ENCODE measurements around the gene PIP5K1A. TPM values are rescaled to one million over a fixed set of nuclear protein-coding genes. Genes with fewer than 3 reads are reported as not detected.
A peak's percentile ranks its signal among the peaks of the same experiment; 100 is the strongest.
"Not testable (repeated sequence)": the region's sequence is repeated elsewhere in the genome, so short reads cannot be mapped to it uniquely, and the experiment has no call there.

Gene PIP5K1A
- polyA plus RNA-seq, 6 donors from 2014 or later, result 17.0 to 22.9 (median 19.7) TPM

DNA sequence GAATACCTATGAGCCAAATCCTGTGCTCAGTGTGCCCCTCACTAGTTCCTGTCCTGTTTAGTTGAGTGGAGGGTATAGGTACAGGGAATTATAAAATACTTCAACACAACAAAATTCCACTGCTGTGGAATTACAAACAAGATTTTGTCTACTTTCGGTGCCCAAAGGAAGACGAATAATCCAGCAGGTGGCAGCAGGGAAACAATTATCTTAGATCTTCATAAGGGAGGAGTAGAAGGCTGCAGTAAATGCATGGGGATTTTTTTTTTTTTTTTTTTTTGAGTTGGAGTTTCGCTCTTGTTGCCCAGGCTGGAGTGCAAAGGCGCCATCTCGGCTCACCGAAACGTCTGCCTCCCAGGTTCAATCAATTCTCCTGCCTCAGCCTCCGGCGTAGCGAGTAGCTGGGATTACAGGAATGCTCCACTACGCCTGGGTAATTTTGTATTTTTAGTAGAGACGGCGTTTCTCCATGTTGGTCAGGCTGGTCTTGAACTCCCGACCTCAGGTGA is 2.0 kb upstream of the PIP5K1A start:
- DNase-seq (peak; percentile 48), ATAC-seq (ENCODE audit: low read depth in 2 of 2) (peak; percentile 21 to 27)
- Mint-ChIP-seq H3K36me3 (peaks cover 0 to 9% of the 10 kb centered on the region in 2 donors), H3K27me3 (peaks cover 0 to 5% (median 0%) of the 10 kb centered on the region in 3 donors), H3K4me1 (peaks cover 29 to 33% (median 29%) of the 10 kb centered on the region in 3 donors), H3K4me3 (peak overlapping the region in 6 of 8 donors; percentile 20 to 78 (median 56)), H3K9me3 (no peaks in the 10 kb centered on the region), H3K27ac (peak overlapping the region in 1 of 6 donors; percentile 24)

DNA sequence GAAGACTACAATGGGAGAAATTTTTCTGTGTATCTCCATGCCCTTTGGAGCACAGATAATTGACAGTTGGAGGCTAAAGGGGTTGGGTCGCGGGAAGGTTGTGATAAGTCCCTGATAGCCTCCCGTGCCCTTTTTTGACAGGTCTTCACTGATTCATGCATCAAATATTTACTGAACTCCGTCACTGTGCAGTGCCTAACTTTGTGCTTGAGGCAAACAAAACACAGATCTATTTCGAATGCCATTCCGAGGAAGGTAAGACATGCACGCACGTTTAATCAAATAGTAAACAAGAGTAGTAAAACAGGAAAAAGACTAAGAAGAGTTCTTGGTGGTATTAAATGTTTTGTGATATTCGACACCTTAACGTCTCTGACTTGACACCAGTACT is 494 bp upstream of the PIP5K1A start:
- ATAC-seq (ENCODE audit: low read depth in 2 of 2) (no peak), DNase-seq (no peak)
- no peaks in the 10 kb centered on the region for H3K9me3 Mint-ChIP-seq
- H3K27ac Mint-ChIP-seq, result peak overlapping the region; percentile 94 to 99 (median 98)
- H3K4me3 Mint-ChIP-seq, result peak overlapping the region; percentile 93 to 100 (median 98)
- peaks cover 0 to 5% (median 0%) of the 10 kb centered on the region in 3 donors for H3K27me3 Mint-ChIP-seq
- H3K4me1 Mint-ChIP-seq, result peaks cover 34 to 44% (median 40%) of the 10 kb centered on the region in 3 donors
- H3K36me3 Mint-ChIP-seq, result peaks cover 0 to 9% of the 10 kb centered on the region in 2 donors

DNA sequence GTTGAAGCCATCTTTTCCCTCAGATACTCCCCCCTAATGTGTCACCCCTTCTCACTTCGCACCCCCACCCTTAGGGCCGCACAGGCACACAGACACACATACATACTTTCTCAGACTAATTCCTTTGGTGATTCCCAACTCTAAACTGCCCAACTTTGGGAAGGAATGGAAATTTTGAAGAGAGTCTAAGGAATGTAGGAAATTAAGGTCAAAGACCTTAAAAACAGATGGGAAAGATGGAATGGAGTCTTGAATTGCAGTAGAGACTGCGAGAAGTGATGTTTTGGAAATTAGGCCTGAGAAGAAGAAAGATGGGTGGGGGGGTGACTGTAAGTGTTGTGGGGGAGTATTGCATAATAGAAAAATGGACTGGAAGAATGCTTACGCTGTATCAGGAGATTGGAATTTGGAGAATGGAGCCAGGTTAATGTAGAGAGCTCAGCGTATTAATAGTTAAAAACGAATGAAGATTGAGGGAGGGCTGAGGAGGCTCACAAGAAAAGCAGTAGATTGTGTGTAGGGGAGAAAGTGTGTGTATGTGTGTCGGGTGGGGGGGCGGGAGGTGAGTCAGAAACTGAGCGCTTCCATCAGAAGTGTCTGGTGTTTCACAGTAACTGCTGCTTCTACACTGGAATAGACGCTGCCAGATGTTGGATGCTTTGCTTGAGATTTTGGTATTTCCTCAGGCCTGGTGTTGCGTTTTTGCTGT is 1.7 kb downstream of the PIP5K1A start:
- ATAC-seq (ENCODE audit: low read depth in 2 of 2) (no peak), DNase-seq (no peak)
- H3K36me3 Mint-ChIP-seq, result peaks cover 0 to 9% of the 10 kb centered on the region in 2 donors
- peak overlapping the region; percentile 24 to 99 (median 98) for H3K27ac Mint-ChIP-seq
- no peaks in the 10 kb centered on the region for H3K27me3 Mint-ChIP-seq
- H3K4me1 Mint-ChIP-seq, result peaks cover 34 to 54% (median 52%) of the 10 kb centered on the region in 3 donors
- H3K9me3 Mint-ChIP-seq, result no peaks in the 10 kb centered on the region
- H3K4me3 Mint-ChIP-seq, result peak overlapping the region; percentile 93 to 100 (median 98)

DNA sequence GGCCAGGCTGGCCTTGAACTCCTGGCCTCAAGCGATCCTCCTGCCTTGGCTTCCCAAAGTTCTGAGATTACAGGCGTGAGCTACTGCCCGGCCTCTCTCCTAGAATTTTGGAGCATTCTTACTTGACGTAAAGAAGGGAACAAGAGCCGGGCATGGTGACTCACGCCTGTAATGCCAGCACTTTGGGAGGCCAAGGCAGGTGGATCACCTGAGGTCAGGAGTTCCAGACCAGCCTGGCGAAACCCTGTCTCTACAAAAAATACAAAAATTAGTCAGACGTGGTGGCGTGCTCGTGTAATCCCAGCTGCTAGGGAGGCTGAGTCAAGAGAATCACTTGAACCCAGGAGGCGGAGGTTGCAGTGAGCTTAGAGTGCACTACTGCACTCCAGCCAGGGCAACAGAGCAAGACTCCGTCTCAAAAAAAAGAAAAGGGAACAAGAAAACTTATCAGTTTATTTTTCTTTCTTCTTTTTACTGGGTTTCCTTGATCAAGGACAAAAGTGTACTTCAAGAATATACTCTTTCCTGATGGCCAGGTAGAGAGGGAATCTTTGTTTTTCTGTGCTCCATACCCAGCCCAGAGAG is 7.1 kb downstream of the PIP5K1A start:
- ATAC-seq (ENCODE audit: low read depth in 2 of 2); H3K27me3 Mint-ChIP-seq; DNase-seq; H3K36me3 Mint-ChIP-seq; H3K9me3 Mint-ChIP-seq; H3K4me3 Mint-ChIP-seq: not testable (repeated sequence)
- H3K27ac Mint-ChIP-seq, result peak overlapping the region in 2 of 6 donors; percentile 21 to 28
- H3K4me1 Mint-ChIP-seq, result peaks cover 8 to 34% (median 34%) of the 10 kb centered on the region in 3 donors

DNA sequence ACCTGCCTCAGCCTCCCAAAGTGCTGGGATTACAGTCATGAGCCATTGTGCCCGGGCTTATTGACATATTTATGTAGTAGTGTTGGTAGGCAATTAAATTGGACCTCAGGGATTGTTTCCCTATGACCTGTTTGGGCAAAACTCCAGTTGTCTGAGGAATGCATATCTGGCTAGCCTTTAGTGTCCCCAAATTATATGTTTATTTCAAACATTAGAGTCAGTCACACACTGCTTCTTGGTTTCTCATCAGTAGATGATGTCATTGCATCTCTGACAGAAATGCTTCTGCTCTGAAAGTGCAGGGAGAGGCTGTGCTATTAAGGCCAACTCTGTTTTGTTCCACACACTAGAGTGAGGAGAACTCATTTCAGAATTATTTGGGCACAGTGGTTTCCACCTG is 12.5 kb downstream of the PIP5K1A start:
- no peak for DNase-seq
- Mint-ChIP-seq H3K4me1 (peaks cover 12 to 25% (median 17%) of the 10 kb centered on the region in 3 donors), H3K4me3 (no peak overlapping the region), H3K27me3 (no peaks in the 10 kb centered on the region), H3K27ac (no peak overlapping the region), H3K9me3 (no peaks in the 10 kb centered on the region), H3K36me3 (no peaks in the 10 kb centered on the region)
- no peak for ATAC-seq (ENCODE audit: low read depth in 2 of 2)

DNA sequence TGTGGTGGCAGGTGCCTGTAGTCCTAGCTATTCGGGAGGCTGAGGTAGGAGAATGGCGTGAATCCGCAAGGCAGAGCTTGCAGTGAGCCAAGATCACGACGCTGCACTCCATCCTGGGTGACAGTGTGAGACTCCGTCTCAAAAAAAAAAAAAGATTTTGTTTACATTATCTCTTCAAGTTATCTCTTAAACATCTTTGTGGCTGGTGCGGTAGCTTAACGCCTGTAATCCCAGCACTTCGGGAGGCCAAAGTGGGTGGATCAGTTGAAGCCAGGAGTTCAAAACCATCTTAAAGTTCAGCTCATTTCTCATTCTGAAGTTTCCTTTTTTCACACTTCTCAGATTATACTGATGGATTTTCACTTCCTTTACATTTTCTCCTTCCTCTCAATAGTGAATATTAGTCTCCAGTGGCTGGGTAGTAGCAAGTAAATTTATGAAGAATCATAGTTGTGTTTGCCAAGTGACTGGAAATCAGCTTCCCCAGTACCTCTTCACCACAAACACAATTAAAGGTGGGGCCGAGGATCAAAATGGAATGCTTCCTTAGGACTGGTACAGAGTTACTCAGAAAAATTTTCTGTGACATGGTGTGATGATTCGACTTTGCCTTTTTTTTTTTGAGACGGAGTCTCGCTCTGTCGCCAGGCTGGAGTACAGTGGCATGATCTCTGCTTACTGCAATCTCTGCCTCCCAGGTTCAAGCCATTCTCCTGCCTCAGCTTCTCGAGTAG is 13.8 kb downstream of the PIP5K1A start:
- ATAC-seq (ENCODE audit: low read depth in 2 of 2), result no peak
- no peaks in the 10 kb centered on the region for H3K9me3 Mint-ChIP-seq
- no peaks in the 10 kb centered on the region for H3K36me3 Mint-ChIP-seq
- no peak for DNase-seq
- peak overlapping the region in 1 of 8 donors; percentile 66 for H3K4me3 Mint-ChIP-seq
- peak overlapping the region in 4 of 6 donors; percentile 35 to 69 (median 56) for H3K27ac Mint-ChIP-seq
- H3K4me1 Mint-ChIP-seq, result peaks cover 13 to 21% (median 20%) of the 10 kb centered on the region in 3 donors
- no peaks in the 10 kb centered on the region for H3K27me3 Mint-ChIP-seq

DNA sequence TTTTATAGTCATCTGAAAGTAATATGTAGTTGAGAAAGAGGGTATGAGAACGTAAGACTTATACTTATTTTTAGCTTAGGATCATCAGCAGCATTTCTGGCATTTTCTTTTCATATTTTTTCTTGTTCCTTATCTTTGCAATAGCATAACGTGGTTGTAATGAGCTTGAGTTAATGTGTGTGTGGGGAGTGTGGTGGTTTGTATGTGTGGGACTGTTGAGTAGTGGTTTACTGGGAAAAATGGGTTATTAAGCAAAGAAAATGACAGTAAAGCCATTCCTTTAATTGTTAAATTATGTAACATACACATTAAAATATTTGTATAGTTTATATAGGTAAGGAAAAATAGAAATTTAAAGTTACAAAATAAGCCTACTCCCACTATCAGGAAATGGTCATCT is 15.2 kb downstream of the PIP5K1A start:
- Mint-ChIP-seq H3K4me3 (peak overlapping the region in 1 of 8 donors; percentile 13), H3K27ac (peak overlapping the region in 4 of 6 donors; percentile 10 to 84 (median 46)), H3K36me3 (no peaks in the 10 kb centered on the region), H3K4me1 (peaks cover 13 to 20% (median 18%) of the 10 kb centered on the region in 3 donors), H3K9me3 (no peaks in the 10 kb centered on the region), H3K27me3 (no peaks in the 10 kb centered on the region)
- DNase-seq, result no peak
- no peak for ATAC-seq (ENCODE audit: low read depth in 2 of 2)

DNA sequence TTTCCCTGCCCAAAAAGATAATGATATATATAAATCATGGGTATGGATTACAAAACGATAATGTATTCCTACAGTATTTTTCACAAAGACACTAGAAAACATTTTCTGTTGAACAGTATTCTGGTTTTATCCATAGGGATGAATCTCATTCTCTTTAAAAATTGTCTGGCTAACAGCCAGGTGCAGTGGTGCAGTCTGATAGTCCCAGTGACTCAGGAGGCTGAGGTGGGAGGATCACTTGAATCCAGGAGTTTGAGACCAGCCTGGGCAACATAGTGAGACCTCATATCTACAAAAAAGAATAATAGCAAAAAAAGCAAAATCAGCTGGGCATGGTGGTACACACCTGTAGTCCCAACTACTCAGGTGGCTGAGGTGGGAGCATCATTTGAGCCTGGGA is 23.3 kb downstream of the PIP5K1A start:
- no peaks in the 10 kb centered on the region for H3K9me3 Mint-ChIP-seq
- no peaks in the 10 kb centered on the region for H3K27me3 Mint-ChIP-seq
- H3K36me3 Mint-ChIP-seq, result peaks cover 0 to 6% of the 10 kb centered on the region in 2 donors
- ATAC-seq (ENCODE audit: low read depth in 2 of 2) (no peak), DNase-seq (no peak)
- no peak overlapping the region for H3K4me3 Mint-ChIP-seq
- H3K27ac Mint-ChIP-seq, result peak overlapping the region in 1 of 6 donors; percentile 95
- peaks cover 2 to 11% (median 2%) of the 10 kb centered on the region in 3 donors for H3K4me1 Mint-ChIP-seq

DNA sequence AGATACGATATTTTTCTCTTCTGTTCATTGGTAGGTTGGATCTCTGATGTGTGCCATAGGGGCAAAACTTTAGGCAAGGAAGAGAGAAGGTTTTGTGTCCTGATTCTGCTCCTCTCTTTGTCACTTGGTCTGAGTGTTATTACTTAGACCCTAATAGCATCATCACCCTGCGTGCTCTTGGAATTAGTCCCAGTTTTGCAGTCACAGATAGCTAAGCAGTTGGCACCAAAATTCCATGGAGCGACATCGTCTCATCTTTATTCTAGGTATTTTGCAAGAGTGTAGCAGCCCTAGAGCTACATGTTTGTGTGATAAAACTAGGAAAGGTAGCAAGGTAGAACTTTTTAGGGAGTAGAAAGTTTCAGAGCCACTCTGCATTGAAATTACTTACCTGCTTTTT is 23.8 kb downstream of the PIP5K1A start:
- H3K27ac Mint-ChIP-seq, result peak overlapping the region in 1 of 6 donors; percentile 54
- no peak for ATAC-seq (ENCODE audit: low read depth in 2 of 2)

DNA sequence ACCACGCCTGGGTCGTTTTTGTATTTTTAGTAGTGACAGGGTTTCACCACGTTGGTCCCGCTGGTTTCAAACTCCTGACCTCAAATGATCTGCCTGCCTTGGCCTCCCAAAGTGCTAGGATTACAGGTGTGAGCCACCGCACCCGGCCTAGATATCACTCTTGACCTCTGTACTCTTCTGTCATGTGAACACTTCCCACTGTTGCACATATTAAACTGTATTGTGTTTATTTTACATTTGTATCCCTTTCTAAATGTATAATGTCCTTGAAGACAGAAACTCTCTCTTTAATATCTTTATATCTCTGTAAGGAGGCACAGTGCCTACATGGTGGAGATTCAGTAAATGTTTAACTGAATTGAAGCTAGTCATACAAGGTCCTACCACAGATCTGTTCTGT is 36.9 kb downstream of the PIP5K1A start:
- Mint-ChIP-seq H3K4me1 (peaks cover 9 to 14% (median 11%) of the 10 kb centered on the region in 3 donors), H3K36me3 (peaks cover 35 to 54% of the 10 kb centered on the region in 2 donors), H3K4me3 (no peak overlapping the region), H3K27me3 (no peaks in the 10 kb centered on the region), H3K9me3 (no peaks in the 10 kb centered on the region), H3K27ac (peak overlapping the region in 2 of 6 donors; percentile 6 to 20)
- ATAC-seq (ENCODE audit: low read depth in 2 of 2), result no peak
- DNase-seq, result no peak

More for the DNA sequence above, 23.8 kb downstream of the PIP5K1A start:
- Mint-ChIP-seq H3K27me3 (no peaks in the 10 kb centered on the region), H3K4me1 (peaks cover 0 to 10% (median 2%) of the 10 kb centered on the region in 3 donors), H3K36me3 (peaks cover 0 to 6% of the 10 kb centered on the region in 2 donors), H3K9me3 (no peaks in the 10 kb centered on the region), H3K4me3 (no peak overlapping the region)
- no peak for DNase-seq

DNA sequence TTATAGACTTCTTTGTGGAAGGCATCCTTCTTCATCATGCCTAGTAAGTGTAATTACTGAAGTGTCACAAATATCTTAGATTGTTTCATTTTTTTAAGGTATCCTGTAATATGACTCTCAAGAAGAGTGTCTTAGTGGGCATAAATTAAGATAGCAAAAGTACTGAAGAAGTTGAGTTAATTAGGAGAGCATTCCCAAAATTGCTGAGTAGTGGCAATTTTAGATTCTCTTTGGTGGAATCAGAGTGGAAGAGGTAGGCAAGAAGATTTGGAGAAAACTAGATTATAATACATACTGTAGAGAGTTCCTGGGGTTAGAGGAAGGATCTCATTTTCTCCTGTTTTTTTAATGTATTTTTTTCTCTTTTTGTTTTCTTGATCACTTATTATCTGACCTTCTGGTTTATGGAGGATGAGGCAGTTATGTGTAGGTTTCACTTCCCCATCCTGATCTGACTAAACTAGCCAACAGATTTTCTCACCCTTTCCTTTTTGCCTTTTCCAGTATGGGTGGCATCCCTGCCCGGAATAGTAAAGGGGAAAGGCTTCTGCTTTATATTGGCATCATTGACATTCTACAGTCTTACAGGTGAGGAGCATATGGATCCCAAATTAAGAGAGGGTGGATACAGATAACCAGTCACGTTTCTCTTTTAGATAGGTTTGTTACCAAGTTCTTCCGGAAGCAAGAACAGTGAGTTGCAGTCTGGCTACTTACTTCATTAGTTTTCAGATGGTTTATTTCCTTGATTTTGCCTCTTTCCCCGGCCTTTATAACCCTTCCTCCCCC is 39.5 kb downstream of the PIP5K1A start:
- peak; percentile 3 for DNase-seq
- peak in 1 of 2 donors; percentile 43 for ATAC-seq (ENCODE audit: low read depth in 2 of 2)
- Mint-ChIP-seq H3K36me3 (peaks cover 39 to 52% of the 10 kb centered on the region in 2 donors), H3K27me3 (no peaks in the 10 kb centered on the region), H3K27ac (peak overlapping the region in 4 of 6 donors; percentile 47 to 91 (median 60)), H3K4me3 (peak overlapping the region in 1 of 8 donors; percentile 57), H3K4me1 (peaks cover 9 to 17% (median 11%) of the 10 kb centered on the region in 3 donors), H3K9me3 (no peaks in the 10 kb centered on the region)

DNA sequence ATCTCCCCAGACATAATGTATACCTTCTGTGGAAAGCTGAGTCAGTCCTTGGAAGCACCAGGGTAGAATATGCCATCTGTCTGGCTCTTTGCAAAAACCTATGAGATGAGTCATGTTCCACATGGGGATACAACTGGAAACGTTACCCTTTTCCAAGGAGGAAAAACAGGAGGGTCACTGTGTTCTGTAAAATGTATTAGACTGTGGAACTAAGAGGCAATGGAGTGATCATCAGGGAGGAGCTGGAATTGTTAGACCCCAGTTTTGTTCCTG is 40.1 kb downstream of the PIP5K1A start:
- Mint-ChIP-seq H3K27me3 (no peaks in the 10 kb centered on the region), H3K4me3 (peak overlapping the region in 1 of 8 donors; percentile 57), H3K4me1 (peaks cover 9 to 17% (median 11%) of the 10 kb centered on the region in 3 donors), H3K36me3 (peaks cover 45 to 57% of the 10 kb centered on the region in 2 donors), H3K9me3 (no peaks in the 10 kb centered on the region), H3K27ac (peak overlapping the region in 4 of 6 donors; percentile 45 to 61 (median 49))
- ATAC-seq (ENCODE audit: low read depth in 2 of 2) (no peak), DNase-seq (no peak)

DNA sequence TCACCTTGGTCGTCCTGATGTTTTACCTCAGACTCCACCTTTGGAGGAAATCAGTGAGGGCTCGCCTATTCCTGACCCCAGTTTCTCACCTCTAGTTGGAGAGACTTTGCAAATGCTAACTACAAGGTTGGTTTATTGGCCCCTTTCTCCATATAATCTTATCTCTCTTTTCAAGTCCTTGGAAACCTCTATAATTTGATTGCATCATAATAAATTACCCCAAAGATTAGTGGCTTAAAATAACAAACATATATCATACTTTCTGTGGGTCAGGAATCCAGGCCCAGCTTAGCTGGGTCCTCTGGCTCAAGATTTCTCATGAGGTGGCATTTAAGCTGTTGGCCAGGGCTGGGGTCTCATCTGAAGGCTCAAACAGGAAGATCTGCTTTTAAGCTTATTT is 44.1 kb downstream of the PIP5K1A start:
- H3K9me3 Mint-ChIP-seq, result no peaks in the 10 kb centered on the region
- no peak overlapping the region for H3K4me3 Mint-ChIP-seq
- peak overlapping the region in 3 of 6 donors; percentile 24 to 91 (median 24) for H3K27ac Mint-ChIP-seq
- ATAC-seq (ENCODE audit: low read depth in 2 of 2) (no peak), DNase-seq (no peak)
- H3K27me3 Mint-ChIP-seq, result no peaks in the 10 kb centered on the region
- H3K36me3 Mint-ChIP-seq, result peaks cover 28 to 48% of the 10 kb centered on the region in 2 donors
- H3K4me1 Mint-ChIP-seq, result peaks cover 7 to 12% (median 10%) of the 10 kb centered on the region in 3 donors
